Osteoblast (primary cell): ENCODE results near the gene GLOD5. TPM values are rescaled to one million over a fixed set of nuclear protein-coding genes. Genes with fewer than 3 reads are reported as not detected.

Experiments
- DNase-seq: peaks from one replicate; pipeline ENCODE4 v3.0.0; 2011; ENCODE audit warnings: low spot score, mixed read lengths; ENCODE audit not compliant: insufficient read length; ENCODE audit errors: missing footprints
- H2AFZ ChIP-seq: 2 replicates; pipeline ENCODE4 v1.6.0; 2011; ENCODE audit warnings: mild to moderate bottlenecking, low read length
- H3K27ac ChIP-seq: 2 replicates; pipeline ENCODE4 v1.5.1; 2011; ENCODE audit warnings: mild to moderate bottlenecking, low read depth, low read length, moderate library complexity
- H3K27me3 ChIP-seq: 2 replicates; pipeline ENCODE4 v1.6.0; 2012; ENCODE audit warnings: mild to moderate bottlenecking, control low read depth, inconsistent platforms, low read length, moderate library complexity; ENCODE audit not compliant: insufficient read depth
- H3K36me3 ChIP-seq: 2 replicates; pipeline ENCODE4 v1.5.1; 2011; ENCODE audit warnings: mild to moderate bottlenecking, low read length, control low read depth, moderate library complexity; ENCODE audit not compliant: insufficient read depth
- H3K4me1 ChIP-seq: 2 replicates; pipeline ENCODE4 v1.5.1; 2011; ENCODE audit warnings: mild to moderate bottlenecking, low read length, control low read depth, moderate library complexity; ENCODE audit not compliant: insufficient read depth
- H3K4me2 ChIP-seq: 2 replicates; pipeline ENCODE4 v1.6.0; 2011; ENCODE audit warnings: mild to moderate bottlenecking, low read length; ENCODE audit not compliant: insufficient read depth
- H3K4me3 ChIP-seq: fragments of 200-600 bp; sonication (generic); 3 replicates; pipeline ENCODE4 v1.5.1; 2012; ENCODE audit warnings: mild to moderate bottlenecking, low read length, inconsistent platforms; ENCODE audit not compliant: insufficient read depth
- H3K79me2 ChIP-seq: 2 replicates; pipeline ENCODE4 v1.6.0; 2012; ENCODE audit warnings: mild to moderate bottlenecking, low read length, control low read depth, inconsistent platforms; ENCODE audit not compliant: insufficient read depth
- H3K9me3 ChIP-seq: 2 replicates; pipeline ENCODE4 v1.5.1; 2011; ENCODE audit warnings: low read depth, low read length, control low read depth
- H4K20me1 ChIP-seq: 2 replicates; pipeline ENCODE4 v1.6.0; 2012; ENCODE audit warnings: mild to moderate bottlenecking, low read length, control low read depth; ENCODE audit not compliant: insufficient read depth
- total RNA-seq: library from RNA; depleted of rRNA; stranded (reverse); fragments of >200 nt; gene quantifications from 2 replicates; pipeline ENCODE4 v1.2.3, GENCODE V29; 2012
- TF ChIP-seq, protein P1 (sequence below): IDR thresholded peaks from 2 replicates; pipeline ENCODE4 v1.5.1; 2011; ENCODE audit warnings: mild to moderate bottlenecking, low read depth, low read length, moderate library complexity; ENCODE audit errors: extremely low read depth

GLOD5 gene
- total RNA-seq, 1 donor = not detected

DNA sequence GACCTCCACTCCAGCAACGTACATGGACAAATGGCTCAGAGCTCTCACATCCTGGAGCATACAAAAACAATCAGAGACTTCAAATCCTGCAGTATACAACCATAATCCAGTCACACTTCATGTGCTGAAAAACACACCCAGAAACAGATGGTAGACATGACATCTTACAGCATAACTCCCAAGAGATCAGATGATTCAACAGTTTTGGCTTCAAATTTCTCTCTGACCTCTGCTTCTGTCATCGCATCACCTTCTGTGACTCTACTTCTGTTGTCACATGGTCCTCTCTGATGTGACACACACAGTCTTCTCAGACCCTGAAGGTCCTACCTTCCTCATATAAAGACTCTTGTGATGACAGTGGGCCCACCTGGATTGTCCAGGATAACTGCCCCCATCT lies 46.5 kb upstream of the GLOD5 start:
- Histone ChIP-seq H2AFZ (no peak overlapping the region), H3K4me3 (no peak overlapping the region), H3K27me3 (no peaks in the 10 kb centered on the region), H3K27ac (no peak overlapping the region), H3K9me3 (no peaks in the 10 kb centered on the region), H3K4me2 (no peak overlapping the region), H3K79me2 (no peaks in the 10 kb centered on the region), H3K36me3 (no peaks in the 10 kb centered on the region), H3K4me1 (peaks cover 17% of the 10 kb centered on the region), H4K20me1 (peaks cover 2% of the 10 kb centered on the region)
- DNase-seq = no peak
- TF ChIP-seq, protein P1, sequence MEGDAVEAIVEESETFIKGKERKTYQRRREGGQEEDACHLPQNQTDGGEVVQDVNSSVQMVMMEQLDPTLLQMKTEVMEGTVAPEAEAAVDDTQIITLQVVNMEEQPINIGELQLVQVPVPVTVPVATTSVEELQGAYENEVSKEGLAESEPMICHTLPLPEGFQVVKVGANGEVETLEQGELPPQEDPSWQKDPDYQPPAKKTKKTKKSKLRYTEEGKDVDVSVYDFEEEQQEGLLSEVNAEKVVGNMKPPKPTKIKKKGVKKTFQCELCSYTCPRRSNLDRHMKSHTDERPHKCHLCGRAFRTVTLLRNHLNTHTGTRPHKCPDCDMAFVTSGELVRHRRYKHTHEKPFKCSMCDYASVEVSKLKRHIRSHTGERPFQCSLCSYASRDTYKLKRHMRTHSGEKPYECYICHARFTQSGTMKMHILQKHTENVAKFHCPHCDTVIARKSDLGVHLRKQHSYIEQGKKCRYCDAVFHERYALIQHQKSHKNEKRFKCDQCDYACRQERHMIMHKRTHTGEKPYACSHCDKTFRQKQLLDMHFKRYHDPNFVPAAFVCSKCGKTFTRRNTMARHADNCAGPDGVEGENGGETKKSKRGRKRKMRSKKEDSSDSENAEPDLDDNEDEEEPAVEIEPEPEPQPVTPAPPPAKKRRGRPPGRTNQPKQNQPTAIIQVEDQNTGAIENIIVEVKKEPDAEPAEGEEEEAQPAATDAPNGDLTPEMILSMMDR = no peak

DNA sequence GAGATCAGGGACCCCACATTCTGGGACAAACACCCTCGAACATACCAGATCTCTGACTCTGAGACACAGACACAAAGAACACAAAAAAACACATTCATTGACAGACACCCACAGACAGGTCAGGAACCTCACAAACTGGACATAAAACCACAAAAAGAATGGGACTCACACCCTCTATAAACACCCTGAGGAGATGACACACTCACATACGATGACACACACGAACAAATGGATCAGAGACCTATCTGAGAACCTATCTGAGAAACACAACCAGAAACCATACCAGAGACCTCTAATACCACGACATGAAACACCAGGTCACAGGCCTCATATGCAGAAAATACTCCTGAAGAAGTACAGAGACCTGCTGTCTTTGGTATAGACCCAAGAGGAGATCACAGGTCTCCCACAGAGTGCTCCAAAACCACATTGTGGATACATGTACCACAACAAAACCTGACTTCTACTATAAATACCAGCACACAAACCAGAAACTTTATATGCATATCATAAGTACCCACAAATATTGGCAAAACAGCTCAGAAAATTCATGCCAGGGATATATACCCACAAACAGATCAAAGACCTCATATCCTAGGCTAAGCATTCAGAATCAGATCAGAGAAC lies 45.6 kb upstream of the GLOD5 start:
- peak overlapping the region; percentile 28 for H3K27ac ChIP-seq
- no peak overlapping the region for H2AFZ ChIP-seq
- H4K20me1 ChIP-seq = peaks cover 2% of the 10 kb centered on the region
- TF ChIP-seq, protein P1 = no peak
- H3K36me3 ChIP-seq = no peaks in the 10 kb centered on the region
- H3K9me3 ChIP-seq = no peaks in the 10 kb centered on the region
- peaks cover 17% of the 10 kb centered on the region for H3K4me1 ChIP-seq
- H3K27me3 ChIP-seq = peaks cover 2% of the 10 kb centered on the region
- H3K4me3 ChIP-seq = no peak overlapping the region
- H3K4me2 ChIP-seq = no peak overlapping the region
- DNase-seq = no peak
- H3K79me2 ChIP-seq = no peaks in the 10 kb centered on the region

DNA sequence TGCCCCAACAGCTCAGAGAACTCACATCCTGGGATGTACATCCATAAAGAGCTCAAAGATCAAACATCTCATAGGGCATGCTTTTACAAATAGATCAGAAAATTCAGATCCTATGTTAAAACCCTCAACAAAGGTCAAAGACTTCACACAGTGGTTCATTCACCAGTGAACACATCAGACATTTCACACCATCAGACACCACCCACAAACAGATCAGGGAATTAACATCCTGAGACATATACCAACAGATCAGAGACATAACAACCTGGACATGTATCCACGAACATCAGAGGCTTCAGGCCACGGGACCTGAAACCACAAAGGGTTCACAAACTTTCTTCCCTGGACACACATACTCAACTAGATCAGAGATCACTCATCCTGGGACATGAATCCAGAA lies 41.6 kb upstream of the GLOD5 start:
- H3K27ac ChIP-seq = no peak overlapping the region
- H3K4me1 ChIP-seq = peaks cover 10% of the 10 kb centered on the region
- TF ChIP-seq, protein P1 = no peak
- no peak for DNase-seq
- H3K4me2 ChIP-seq = no peak overlapping the region
- H4K20me1 ChIP-seq = peaks cover 2% of the 10 kb centered on the region
- peaks cover 4% of the 10 kb centered on the region for H3K27me3 ChIP-seq
- no peaks in the 10 kb centered on the region for H3K36me3 ChIP-seq
- no peaks in the 10 kb centered on the region for H3K9me3 ChIP-seq
- H2AFZ ChIP-seq = no peak overlapping the region
- no peaks in the 10 kb centered on the region for H3K79me2 ChIP-seq
- no peak overlapping the region for H3K4me3 ChIP-seq

DNA sequence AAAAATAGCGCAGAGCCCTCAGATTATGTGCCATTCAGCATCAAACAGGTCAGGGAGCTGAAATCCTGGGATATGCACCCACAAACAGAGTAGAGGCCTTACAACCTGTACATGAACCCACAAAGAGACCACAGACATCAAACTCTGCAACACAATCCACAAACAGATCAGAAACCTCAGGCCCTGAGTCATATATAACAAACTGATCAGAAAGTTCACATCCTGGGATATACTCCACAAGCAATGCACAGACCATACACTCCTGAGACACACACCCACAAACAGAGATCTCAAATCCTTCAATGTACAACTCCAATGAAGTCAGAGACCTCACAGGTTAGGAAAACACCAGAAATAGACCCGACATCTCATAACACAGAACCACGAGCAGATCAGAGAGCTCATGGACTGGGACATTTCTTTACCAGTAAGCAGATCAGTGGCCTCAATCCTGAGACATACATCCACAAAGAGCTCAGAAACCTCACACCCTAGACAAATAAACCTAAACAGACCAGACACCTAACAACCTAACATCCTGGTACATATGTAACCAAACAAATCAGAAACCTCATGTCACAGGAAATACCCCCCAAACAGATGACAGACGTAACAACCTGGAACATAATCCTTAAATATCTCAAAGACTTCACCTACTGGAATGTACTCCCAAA lies 40.8 kb upstream of the GLOD5 start:
- Histone ChIP-seq H3K9me3 (no peaks in the 10 kb centered on the region), H4K20me1 (peaks cover 2% of the 10 kb centered on the region), H3K36me3 (no peaks in the 10 kb centered on the region)

More for the DNA sequence above, 40.8 kb upstream of the GLOD5 start:
- H3K27ac ChIP-seq = no peak overlapping the region
- DNase-seq = no peak
- H3K4me3 ChIP-seq = no peak overlapping the region
- TF ChIP-seq, protein P1 = no peak
- H3K4me1 ChIP-seq = peaks cover 2% of the 10 kb centered on the region
- peaks cover 4% of the 10 kb centered on the region for H3K27me3 ChIP-seq
- no peak overlapping the region for H2AFZ ChIP-seq
- no peak overlapping the region for H3K4me2 ChIP-seq
- no peaks in the 10 kb centered on the region for H3K79me2 ChIP-seq
